Measurements from ENCODE around the gene ZNF175. TPM values are rescaled to one million over a fixed set of nuclear protein-coding genes. Genes with fewer than 3 reads are reported as not detected.
A peak's percentile ranks its signal among the peaks of the same experiment; 100 is the strongest.

The ZNF175 gene
- total and polyA plus RNA-seq, 10 of the 15 experiments (the other 5 are each of a cell fraction or from before 2014, with no cell fraction given) = 1.5 to 12.0 (median 4.1) TPM

DNA sequence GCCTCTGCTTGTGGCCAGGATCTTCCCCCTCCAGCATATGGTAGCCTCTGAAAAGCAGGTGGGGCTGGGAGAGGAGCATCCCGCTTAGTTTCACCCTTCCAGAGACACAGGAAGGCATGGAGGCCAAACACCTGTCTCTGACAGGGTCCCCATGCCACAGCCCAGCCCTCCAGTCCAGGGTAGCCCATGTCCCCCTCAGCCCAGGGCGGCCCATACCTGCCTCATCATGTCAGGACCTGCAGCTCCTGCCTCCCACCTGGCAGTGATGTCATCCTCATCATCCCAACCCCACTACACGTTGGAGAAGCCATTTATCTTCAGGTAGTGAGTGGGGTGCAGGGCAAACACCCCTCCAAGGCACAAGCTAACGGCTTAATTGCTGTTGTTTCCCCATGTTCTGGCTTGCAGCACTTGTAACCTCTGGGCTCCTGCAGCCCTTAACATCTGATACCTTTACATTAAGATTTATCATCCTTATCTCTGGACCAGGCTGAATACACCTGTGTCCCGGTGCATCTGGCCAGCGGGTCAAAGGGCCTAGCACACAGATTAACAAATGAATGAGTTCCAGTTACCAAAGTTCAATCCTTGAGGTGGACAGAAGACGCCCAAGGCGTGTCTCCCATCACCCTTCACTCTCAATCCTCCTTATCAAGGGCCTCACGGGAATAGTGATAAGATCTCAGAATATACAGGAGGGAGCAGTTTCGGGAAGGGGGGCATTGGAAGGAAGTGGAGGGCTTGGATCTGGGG, 22.2 kb downstream of the ZNF175 start:
- POLR2A ChIA-PET = no interaction called here
- no peaks in the 10 kb centered on the region for H4K20me1 ChIP-seq (ENCODE audit: control insufficient read depth, insufficient read depth)

More for the DNA sequence above, 22.2 kb downstream of the ZNF175 start:
- H3K27ac ChIP-seq (ENCODE audit: control insufficient read depth, insufficient read depth) = peak overlapping the region; percentile 13; the same call in 1 of the 2 replicates
- peaks cover 8% of the 10 kb centered on the region for H3K4me1 ChIP-seq (ENCODE audit: control insufficient read depth, insufficient read depth, low read length)
- peak overlapping the region; percentile 60 for H3K4me3 ChIP-seq
- peak overlapping the region; percentile 71 for H3K9ac ChIP-seq (ENCODE audit: control insufficient read depth, insufficient read depth, low read length)
- H3K27me3 ChIP-seq (replicated peaks in 1 of 2; ENCODE audit: control insufficient read depth in 2 of 2, insufficient read depth in 2 of 2, low read length in 1 of 2) = no peaks in the 10 kb centered on the region
- SMC1A ChIA-PET (ENCODE audit: uncharacterized antibody, unreplicated experiment) = interaction anchor here (0.8 kb wide), 1 partner anchor 890 kb away, joined by 3 read pairs; no protein-coding TSS in a partner anchor
- RAD21 ChIA-PET (ENCODE audit: unreplicated experiment) = interaction anchor here (1.2 kb wide), 1 partner anchor 10 kb away, joined by 3 read pairs; no protein-coding TSS in a partner anchor
- TF ChIP-seq E4F1 (IDR thresholded peaks at IDR 0.05; ENCODE audit: borderline replicate concordance, partially characterized antibody) = no peak
- no peak for TF ChIP-seq SREBF1 (IDR thresholded peaks at IDR 0.05; ENCODE audit: low read length)
- no peak for TF ChIP-seq SMAD1 (IDR thresholded peaks at IDR 0.05; ENCODE audit: low read depth, partially characterized antibody)
- no peak for FAIRE-seq
- in situ Hi-C loops (cut with MboI) = no loop called here
- no TSS peak for BruUV-seq (replicated peaks)
- H3K36me3 ChIP-seq (ENCODE audit: control insufficient read depth in 2 of 2, insufficient read depth in 2 of 2, low read length in 1 of 2) = no peaks in the 10 kb centered on the region
- CTCF ChIA-PET = interaction anchor here (1.3 kb wide), 1 partner anchor 68 kb away, joined by 5 read pairs; no protein-coding TSS in a partner anchor
- no peaks in the 10 kb centered on the region for H3K79me2 ChIP-seq (ENCODE audit: control insufficient read depth, insufficient read depth, low read length)
- intact Hi-C loops (cut with micrococcal nuclease; ENCODE audit: unreplicated experiment) = no loop called here
- no peak for ATAC-seq
- H2AFZ ChIP-seq (ENCODE audit: control insufficient read depth, low read depth, low read length) = peak overlapping the region; percentile 94
- no peaks in the 10 kb centered on the region; the same call in 1 of the 3 replicates for H3K9me3 ChIP-seq (replicated peaks; ENCODE audit: control insufficient read depth, insufficient read depth, low read length)
- no peak for DNase-seq (ENCODE audit: low read depth, low spot score)
- H3K4me2 ChIP-seq (ENCODE audit: control insufficient read depth, insufficient read depth) = peak overlapping the region; percentile 99
- WGBS (ENCODE audit: insufficient coverage, insufficient replicate concordance, low lambda C conversion rate, missing lambda C conversion rate) = 56% methylated on average over 10 of the region's 10 CpGs
